HFF-Myc (cell line): Measurements from ENCODE around the gene KPNB1.

Source experiments
- DNase-seq: peaks from one replicate; pipeline ENCODE4 v3.0.0-alpha.2; 2011; ENCODE audit warnings: low read depth; ENCODE audit errors: extremely low read depth
- H3K4me3 ChIP-seq: replicated peaks from 2 replicates; pipeline ENCODE4 v1.5.1; 2011; ENCODE audit warnings: low read depth, mild to moderate bottlenecking, control low read depth, low read length
- CTCF ChIP-seq: IDR thresholded peaks from 2 replicates; pipeline ENCODE4 v1.5.1; 2012; ENCODE audit warnings: mild to moderate bottlenecking, low read depth, low read length, control low read depth; ENCODE audit errors: missing control alignments

Gene KPNB1

GRCh38 chr17:47704736-47705135 is 55.0 kb downstream of the KPNB1 start:
- no peak for TF ChIP-seq CTCF
- H3K4me3 ChIP-seq = no peak overlapping the region

GRCh38 chr17:47705536-47706530 is 56.1 kb downstream of the KPNB1 start:
- no peak for DNase-seq
- no peak for TF ChIP-seq CTCF
- H3K4me3 ChIP-seq = no peak overlapping the region

More at GRCh38 chr17:47704736-47705135, 55.0 kb downstream of the KPNB1 start:
- DNase-seq = no peak

GRCh38 chr17:47707056-47707804 is 57.5 kb downstream of the KPNB1 start:
- DNase-seq = no peak
- TF ChIP-seq CTCF = no peak
- H3K4me3 ChIP-seq = no peak overlapping the region

- H3K4me3 ChIP-seq = no peak overlapping the region
- no peak for DNase-seq
- no peak for TF ChIP-seq CTCF
These were observed 58.2 kb downstream of the KPNB1 start for GRCh38 chr17:47707884-47708283.

- H3K4me3 ChIP-seq = no peak overlapping the region
- no peak for TF ChIP-seq CTCF
- DNase-seq = no peak
These were observed 58.7 kb downstream of the KPNB1 start for GRCh38 chr17:47708312-47708863.

GRCh38 chr17:47708864-47709541 is 59.3 kb downstream of the KPNB1 start:
- DNase-seq = no peak
- no peak overlapping the region for H3K4me3 ChIP-seq
- TF ChIP-seq CTCF = no peak
